Measurements from ENCODE around the gene PLA2G4C. TPM values are rescaled to one million over a fixed set of nuclear protein-coding genes. Genes with fewer than 3 reads are reported as not detected.

PLA2G4C gene
- total and polyA plus RNA-seq, 4 donors, result 6.4 to 21.6 (median 10.2) TPM

- WGBS, 2 donors, result 81 to 87% methylated on average over 6 of the region's 6 CpGs
- H3K36me3 ChIP-seq (ENCODE audit: control insufficient read depth in 4 of 4, insufficient read depth in 4 of 4, low read length in 4 of 4), result peaks cover 0 to 13% (median 7%) of the 10 kb centered on the region in 4 donors
- TF ChIP-seq, protein P1, sequence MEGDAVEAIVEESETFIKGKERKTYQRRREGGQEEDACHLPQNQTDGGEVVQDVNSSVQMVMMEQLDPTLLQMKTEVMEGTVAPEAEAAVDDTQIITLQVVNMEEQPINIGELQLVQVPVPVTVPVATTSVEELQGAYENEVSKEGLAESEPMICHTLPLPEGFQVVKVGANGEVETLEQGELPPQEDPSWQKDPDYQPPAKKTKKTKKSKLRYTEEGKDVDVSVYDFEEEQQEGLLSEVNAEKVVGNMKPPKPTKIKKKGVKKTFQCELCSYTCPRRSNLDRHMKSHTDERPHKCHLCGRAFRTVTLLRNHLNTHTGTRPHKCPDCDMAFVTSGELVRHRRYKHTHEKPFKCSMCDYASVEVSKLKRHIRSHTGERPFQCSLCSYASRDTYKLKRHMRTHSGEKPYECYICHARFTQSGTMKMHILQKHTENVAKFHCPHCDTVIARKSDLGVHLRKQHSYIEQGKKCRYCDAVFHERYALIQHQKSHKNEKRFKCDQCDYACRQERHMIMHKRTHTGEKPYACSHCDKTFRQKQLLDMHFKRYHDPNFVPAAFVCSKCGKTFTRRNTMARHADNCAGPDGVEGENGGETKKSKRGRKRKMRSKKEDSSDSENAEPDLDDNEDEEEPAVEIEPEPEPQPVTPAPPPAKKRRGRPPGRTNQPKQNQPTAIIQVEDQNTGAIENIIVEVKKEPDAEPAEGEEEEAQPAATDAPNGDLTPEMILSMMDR (IDR thresholded peaks at IDR 0.05; ENCODE audit: control extremely low read depth, extremely low read depth), result no peak
- no peaks in the 10 kb centered on the region for H3K4me1 ChIP-seq (ENCODE audit: control insufficient read depth in 5 of 5, insufficient read depth in 5 of 5, low read length in 5 of 5)
- H3K27me3 ChIP-seq (ENCODE audit: control insufficient read depth in 3 of 3, insufficient read depth in 3 of 3, low read length in 2 of 3), result no peaks in the 10 kb centered on the region
- no peak overlapping the region for H3K9ac ChIP-seq (ENCODE audit: insufficient read depth in 1 of 2, low read length in 2 of 2)
- H3K27ac ChIP-seq (ENCODE audit: low read depth in 1 of 2, low read length in 1 of 2), result no peak overlapping the region
- H3K9me3 ChIP-seq (ENCODE audit: control insufficient read depth in 4 of 4, insufficient read depth in 3 of 4, low read length in 3 of 4), result no peaks in the 10 kb centered on the region
- no peak overlapping the region for H3K4me3 ChIP-seq
- ATAC-seq (ENCODE audit: insufficient read depth, low FRiP score), result no peak
- no peak for DNase-seq
These were observed 28.4 kb upstream of the PLA2G4C start for GRCh38 chr19:48139053-48139452.

- peaks cover 0 to 9% (median 2%) of the 10 kb centered on the region in 4 donors for H3K36me3 ChIP-seq (ENCODE audit: control insufficient read depth in 4 of 4, insufficient read depth in 4 of 4, low read length in 4 of 4)
- H3K9ac ChIP-seq (ENCODE audit: insufficient read depth in 1 of 2, low read length in 2 of 2), result no peak overlapping the region
- no peak overlapping the region for H3K4me3 ChIP-seq
- H3K4me1 ChIP-seq (ENCODE audit: control insufficient read depth in 5 of 5, insufficient read depth in 5 of 5, low read length in 5 of 5), result no peaks in the 10 kb centered on the region
- H3K27ac ChIP-seq (ENCODE audit: low read depth in 1 of 2, low read length in 1 of 2), result no peak overlapping the region
- H3K9me3 ChIP-seq (ENCODE audit: control insufficient read depth in 4 of 4, insufficient read depth in 3 of 4, low read length in 3 of 4), result no peaks in the 10 kb centered on the region
- DNase-seq (no peak), ATAC-seq (ENCODE audit: insufficient read depth, low FRiP score) (no peak)
- TF ChIP-seq, protein P1 (IDR thresholded peaks at IDR 0.05; ENCODE audit: control extremely low read depth, extremely low read depth), result no peak
- H3K27me3 ChIP-seq (ENCODE audit: control insufficient read depth in 3 of 3, insufficient read depth in 3 of 3, low read length in 2 of 3), result no peaks in the 10 kb centered on the region
- WGBS, 2 donors, result 95 to 96% methylated on average over 26 of the region's 26 CpGs
These were observed 26.8 kb upstream of the PLA2G4C start for GRCh38 chr19:48137411-48137810.

GRCh38 chr19:48136547-48136946 is 25.9 kb upstream of the PLA2G4C start:
- Histone ChIP-seq H3K27me3 (ENCODE audit: control insufficient read depth in 3 of 3, insufficient read depth in 3 of 3, low read length in 2 of 3) (no peaks in the 10 kb centered on the region), H3K4me3 (no peak overlapping the region), H3K9me3 (ENCODE audit: control insufficient read depth in 4 of 4, insufficient read depth in 3 of 4, low read length in 3 of 4) (no peaks in the 10 kb centered on the region), H3K9ac (ENCODE audit: insufficient read depth in 1 of 2, low read length in 2 of 2) (no peak overlapping the region), H3K27ac (ENCODE audit: low read depth in 1 of 2, low read length in 1 of 2) (no peak overlapping the region), H3K4me1 (ENCODE audit: control insufficient read depth in 5 of 5, insufficient read depth in 5 of 5, low read length in 5 of 5) (no peaks in the 10 kb centered on the region), H3K36me3 (ENCODE audit: control insufficient read depth in 4 of 4, insufficient read depth in 4 of 4, low read length in 4 of 4) (peaks cover 0 to 11% (median 3%) of the 10 kb centered on the region in 4 donors)
- WGBS, 2 donors, result 90 to 98% methylated on average over 4 of the region's 4 CpGs
- DNase-seq (no peak), ATAC-seq (ENCODE audit: insufficient read depth, low FRiP score) (no peak)
- TF ChIP-seq, protein P1 (IDR thresholded peaks at IDR 0.05; ENCODE audit: control extremely low read depth, extremely low read depth), result no peak

- H3K4me3 ChIP-seq, result no peak overlapping the region
- no peaks in the 10 kb centered on the region for H3K27me3 ChIP-seq (ENCODE audit: control insufficient read depth in 3 of 3, insufficient read depth in 3 of 3, low read length in 2 of 3)
- peaks cover 0 to 15% (median 2%) of the 10 kb centered on the region in 4 donors for H3K36me3 ChIP-seq (ENCODE audit: control insufficient read depth in 4 of 4, insufficient read depth in 4 of 4, low read length in 4 of 4)
- H3K27ac ChIP-seq (ENCODE audit: low read depth in 1 of 2, low read length in 1 of 2), result no peak overlapping the region
- no peaks in the 10 kb centered on the region for H3K9me3 ChIP-seq (ENCODE audit: control insufficient read depth in 4 of 4, insufficient read depth in 3 of 4, low read length in 3 of 4)
- H3K4me1 ChIP-seq (ENCODE audit: control insufficient read depth in 5 of 5, insufficient read depth in 5 of 5, low read length in 5 of 5), result no peaks in the 10 kb centered on the region
- ATAC-seq (ENCODE audit: insufficient read depth, low FRiP score) (no peak), DNase-seq (no peak)
- WGBS, 2 donors, result 75 to 80% methylated on average over 8 of the region's 8 CpGs
- no peak overlapping the region for H3K9ac ChIP-seq (ENCODE audit: insufficient read depth in 1 of 2, low read length in 2 of 2)
- TF ChIP-seq, protein P1 (IDR thresholded peaks at IDR 0.05; ENCODE audit: control extremely low read depth, extremely low read depth), result no peak
These were observed 24.8 kb upstream of the PLA2G4C start for GRCh38 chr19:48135411-48135810.
